ENCODE data around the gene PKD2L1. TPM values are rescaled to one million over a fixed set of nuclear protein-coding genes. Genes with fewer than 3 reads are reported as not detected.
"Not testable (repeated sequence)": the region's sequence is repeated elsewhere in the genome, so short reads cannot be mapped to it uniquely, and the experiment has no call there.

Gene PKD2L1
- not detected in 2 replicates for total RNA-seq (2012; rRNA removed)

GRCh38 chr10:100330079-100330478 lies at the start of gene PKD2L1:
Gene PKD2L1, minus strand, starts transcription at chr10:100330228. Its CDS starts 125 bp downstream, at chr10:100330103.
- Histone ChIP-seq H3K4me2 (ENCODE audit: low read length) (no peak within 1 kb of the TSS), H3K36me3 (ENCODE audit: insufficient read depth, low read length) (no peaks in the 10 kb centered on the region), H3K27me3 (ENCODE audit: control insufficient read depth, insufficient read depth, low read length) (peaks cover 91% of the 10 kb centered on the region), H3K4me1 (ENCODE audit: control insufficient read depth, insufficient read depth, low read length) (no peaks in the 10 kb centered on the region), H3K9ac (ENCODE audit: low read depth, low read length) (no peak within 1 kb of the TSS), H3K4me3 (ENCODE audit: low read length) (no peak within 1 kb of the TSS), H3K9me3 (replicated peaks; ENCODE audit: low read length) (no peaks in the 10 kb centered on the region)

GRCh38 chr10:100377830-100378229 lies 47.8 kb upstream of the PKD2L1 start:
- no peak overlapping the region for H3K9ac ChIP-seq (ENCODE audit: low read depth, low read length)
- H3K36me3 ChIP-seq (ENCODE audit: insufficient read depth, low read length): no peaks in the 10 kb centered on the region
- H3K4me2 ChIP-seq (ENCODE audit: low read length): no peak overlapping the region
- H3K9me3 ChIP-seq (replicated peaks; ENCODE audit: low read length): no peaks in the 10 kb centered on the region
- no peak overlapping the region for H3K4me3 ChIP-seq (ENCODE audit: low read length)
- H3K27me3 ChIP-seq (ENCODE audit: control insufficient read depth, insufficient read depth, low read length): no peaks in the 10 kb centered on the region
- peaks cover 9% of the 10 kb centered on the region for H3K4me1 ChIP-seq (ENCODE audit: control insufficient read depth, insufficient read depth, low read length)

- not testable (repeated sequence) for H3K27me3 ChIP-seq (ENCODE audit: control insufficient read depth, insufficient read depth, low read length); H3K9me3 ChIP-seq (replicated peaks; ENCODE audit: low read length); H3K4me2 ChIP-seq (ENCODE audit: low read length); H3K4me3 ChIP-seq (ENCODE audit: low read length); H3K9ac ChIP-seq (ENCODE audit: low read depth, low read length); H3K36me3 ChIP-seq (ENCODE audit: insufficient read depth, low read length)
- peaks cover 18% of the 10 kb centered on the region for H3K4me1 ChIP-seq (ENCODE audit: control insufficient read depth, insufficient read depth, low read length)
Observed at GRCh38 chr10:100376656-100377055, 46.6 kb upstream of the PKD2L1 start.

GRCh38 chr10:100374677-100375353 lies 44.8 kb upstream of the PKD2L1 start:
- Histone ChIP-seq H3K9ac (ENCODE audit: low read depth, low read length) (peak overlapping the region; percentile 90), H3K4me3 (ENCODE audit: low read length) (peak overlapping the region; percentile 71)

GRCh38 chr10:100374200-100374655 lies 44.2 kb upstream of the PKD2L1 start:
- Histone ChIP-seq H3K4me3 (ENCODE audit: low read length) (peak overlapping the region; percentile 71), H3K9me3 (replicated peaks; ENCODE audit: low read length) (no peaks in the 10 kb centered on the region), H3K27me3 (ENCODE audit: control insufficient read depth, insufficient read depth, low read length) (no peaks in the 10 kb centered on the region), H3K4me2 (ENCODE audit: low read length) (peak overlapping the region; percentile 91), H3K36me3 (ENCODE audit: insufficient read depth, low read length) (no peaks in the 10 kb centered on the region), H3K9ac (ENCODE audit: low read depth, low read length) (peak overlapping the region; percentile 90), H3K4me1 (ENCODE audit: control insufficient read depth, insufficient read depth, low read length) (peaks cover 34% of the 10 kb centered on the region)

More at GRCh38 chr10:100374677-100375353, 44.8 kb upstream of the PKD2L1 start:
- not testable (repeated sequence) for H3K36me3 ChIP-seq (ENCODE audit: insufficient read depth, low read length); H3K27me3 ChIP-seq (ENCODE audit: control insufficient read depth, insufficient read depth, low read length); H3K9me3 ChIP-seq (replicated peaks; ENCODE audit: low read length)
- H3K4me1 ChIP-seq (ENCODE audit: control insufficient read depth, insufficient read depth, low read length): peaks cover 34% of the 10 kb centered on the region
- peak overlapping the region; percentile 91 for H3K4me2 ChIP-seq (ENCODE audit: low read length)

GRCh38 chr10:100373298-100374199 lies 43.5 kb upstream of the PKD2L1 start:
- Histone ChIP-seq H3K36me3 (ENCODE audit: insufficient read depth, low read length) (no peaks in the 10 kb centered on the region), H3K9me3 (replicated peaks; ENCODE audit: low read length) (no peaks in the 10 kb centered on the region), H3K4me2 (ENCODE audit: low read length) (peak overlapping the region; percentile 91), H3K4me1 (ENCODE audit: control insufficient read depth, insufficient read depth, low read length) (peaks cover 34% of the 10 kb centered on the region), H3K4me3 (ENCODE audit: low read length) (peak overlapping the region; percentile 71), H3K9ac (ENCODE audit: low read depth, low read length) (peak overlapping the region; percentile 90), H3K27me3 (ENCODE audit: control insufficient read depth, insufficient read depth, low read length) (no peaks in the 10 kb centered on the region)

GRCh38 chr10:100372415-100373297 lies 42.6 kb upstream of the PKD2L1 start:
- Histone ChIP-seq H3K36me3 (ENCODE audit: insufficient read depth, low read length) (no peaks in the 10 kb centered on the region), H3K9ac (ENCODE audit: low read depth, low read length) (peak overlapping the region; percentile 90), H3K4me2 (ENCODE audit: low read length) (peak overlapping the region; percentile 91), H3K27me3 (ENCODE audit: control insufficient read depth, insufficient read depth, low read length) (no peaks in the 10 kb centered on the region), H3K9me3 (replicated peaks; ENCODE audit: low read length) (no peaks in the 10 kb centered on the region), H3K4me1 (ENCODE audit: control insufficient read depth, insufficient read depth, low read length) (peaks cover 34% of the 10 kb centered on the region), H3K4me3 (ENCODE audit: low read length) (peak overlapping the region; percentile 69)

GRCh38 chr10:100371482-100372027 lies 41.5 kb upstream of the PKD2L1 start:
- H3K4me2 ChIP-seq (ENCODE audit: low read length): peak overlapping the region; percentile 70
- no peaks in the 10 kb centered on the region for H3K27me3 ChIP-seq (ENCODE audit: control insufficient read depth, insufficient read depth, low read length)
- H3K9me3 ChIP-seq (replicated peaks; ENCODE audit: low read length): no peaks in the 10 kb centered on the region
- no peaks in the 10 kb centered on the region for H3K36me3 ChIP-seq (ENCODE audit: insufficient read depth, low read length)
- H3K9ac ChIP-seq (ENCODE audit: low read depth, low read length): peak overlapping the region; percentile 51
- H3K4me1 ChIP-seq (ENCODE audit: control insufficient read depth, insufficient read depth, low read length): peaks cover 34% of the 10 kb centered on the region
- peak overlapping the region; percentile 34 for H3K4me3 ChIP-seq (ENCODE audit: low read length)

GRCh38 chr10:100370714-100371481 lies 40.9 kb upstream of the PKD2L1 start:
- H3K36me3 ChIP-seq (ENCODE audit: insufficient read depth, low read length): no peaks in the 10 kb centered on the region
- peak overlapping the region; percentile 51 for H3K9ac ChIP-seq (ENCODE audit: low read depth, low read length)
- no peaks in the 10 kb centered on the region for H3K9me3 ChIP-seq (replicated peaks; ENCODE audit: low read length)
- peaks cover 34% of the 10 kb centered on the region for H3K4me1 ChIP-seq (ENCODE audit: control insufficient read depth, insufficient read depth, low read length)
- peak overlapping the region; percentile 70 for H3K4me2 ChIP-seq (ENCODE audit: low read length)
- peak overlapping the region; percentile 34 for H3K4me3 ChIP-seq (ENCODE audit: low read length)
- no peaks in the 10 kb centered on the region for H3K27me3 ChIP-seq (ENCODE audit: control insufficient read depth, insufficient read depth, low read length)

- Histone ChIP-seq H3K4me1 (ENCODE audit: control insufficient read depth, insufficient read depth, low read length) (peaks cover 36% of the 10 kb centered on the region), H3K4me2 (ENCODE audit: low read length) (no peak overlapping the region), H3K4me3 (ENCODE audit: low read length) (no peak overlapping the region), H3K27me3 (ENCODE audit: control insufficient read depth, insufficient read depth, low read length) (no peaks in the 10 kb centered on the region), H3K9me3 (replicated peaks; ENCODE audit: low read length) (no peaks in the 10 kb centered on the region), H3K9ac (ENCODE audit: low read depth, low read length) (no peak overlapping the region), H3K36me3 (ENCODE audit: insufficient read depth, low read length) (no peaks in the 10 kb centered on the region)
Observed at GRCh38 chr10:100368721-100369120, 38.7 kb upstream of the PKD2L1 start.

Data from skeletal muscle satellite cell (primary cell).